WTC11 (cell line): ENCODE data around the gene RAI14. TPM values are rescaled to one million over a fixed set of nuclear protein-coding genes. Genes with fewer than 3 reads are reported as not detected.

Source experiments
- ATAC-seq: fragments of 200-7000 bp; cut with Tn5 transposase; 2 replicates; pipeline ENCODE4 v1.10.0; 2021; ENCODE audit warnings: mild to moderate bottlenecking, moderate library complexity
- CTCF ChIA-PET: fragments of 300-600 bp; sonication (Branson Sonifier 250); formaldehyde crosslinking; loops from one replicate; lab custom pipeline; 2021; ENCODE audit warnings: antibody characterized with exemption; lab: Charles Lee
- POLR2A ChIA-PET: fragments of 350-600 bp; sonication (Branson Sonifier 250); formaldehyde crosslinking; loops from one replicate; lab custom pipeline; 2021; ENCODE audit warnings: antibody characterized with exemption; lab: Charles Lee
- DNase-seq: peaks from one replicate; pipeline ENCODE4 v3.0.0; 2021; ENCODE audit warnings: low spot score
- H3K27ac Mint-ChIP-seq: 2 replicates; pipeline ENCODE4 v1.8.0; 2021; ENCODE audit warnings: mixed read lengths
- H3K27me3 Mint-ChIP-seq: 2 replicates; pipeline ENCODE4 v1.8.0; 2021; ENCODE audit warnings: low read depth, mild to moderate bottlenecking, moderate library complexity, mixed read lengths
- H3K36me3 Mint-ChIP-seq: 2 replicates; pipeline ENCODE4 v1.8.0; 2021; ENCODE audit warnings: mixed read lengths
- H3K4me1 Mint-ChIP-seq: 2 replicates; pipeline ENCODE4 v1.8.0; 2022; ENCODE audit warnings: mixed read lengths
- H3K4me3 Mint-ChIP-seq: 2 replicates; pipeline ENCODE4 v1.8.0; 2021; ENCODE audit warnings: mild to moderate bottlenecking, moderate library complexity, mixed read lengths
- H3K9me3 Mint-ChIP-seq: 2 replicates; pipeline ENCODE4 v1.8.0; 2021; ENCODE audit warnings: mixed read lengths
- CBFB ChIP-seq: sonication (generic); formaldehyde crosslinking; IDR thresholded peaks from 2 replicates; pipeline ENCODE4 v1.8.1; 2022; ENCODE audit warnings: mild to moderate bottlenecking, low read depth, missing genetic modification reagents
- CREM ChIP-seq: sonication (generic); formaldehyde crosslinking; IDR thresholded peaks from 2 replicates; pipeline ENCODE4 v1.8.1; 2022; ENCODE audit warnings: mild to moderate bottlenecking, missing genetic modification reagents, moderate library complexity
- EMX1 ChIP-seq: fragments of 250-450 bp; sonication (Bioruptor Pico); IDR thresholded peaks from 2 replicates; pipeline ENCODE4 v1.8.0; 2021; ENCODE audit warnings: mild to moderate bottlenecking
- ESRRA ChIP-seq: sonication (generic); formaldehyde crosslinking; IDR thresholded peaks from 2 replicates; pipeline ENCODE4 v1.8.1; 2022; ENCODE audit warnings: mild to moderate bottlenecking, missing genetic modification reagents, borderline replicate concordance
- HMGA2 ChIP-seq: fragments of 250-450 bp; sonication (Bioruptor Pico); IDR thresholded peaks from 2 replicates; pipeline ENCODE4 v1.4.0; 2021; ENCODE audit warnings: mild to moderate bottlenecking, moderate library complexity
- IRF2 ChIP-seq: sonication (generic); formaldehyde crosslinking; IDR thresholded peaks from 2 replicates; pipeline ENCODE4 v1.8.0; 2022; ENCODE audit warnings: low read depth, missing genetic modification reagents, borderline replicate concordance
- KAT7 ChIP-seq: sonication (generic); formaldehyde crosslinking; IDR thresholded peaks from 2 replicates; pipeline ENCODE4 v1.8.1; 2023; ENCODE audit warnings: missing genetic modification reagents, mild to moderate bottlenecking, borderline replicate concordance
- NR1H2 ChIP-seq: sonication (generic); formaldehyde crosslinking; IDR thresholded peaks from 2 replicates; pipeline ENCODE4 v1.9.0; 2021; ENCODE audit warnings: mild to moderate bottlenecking, moderate library complexity, missing genetic modification reagents
- RELA ChIP-seq: sonication (generic); formaldehyde crosslinking; IDR thresholded peaks from 2 replicates; pipeline ENCODE4 v1.8.1; 2022; ENCODE audit warnings: missing genetic modification reagents, mild to moderate bottlenecking, borderline replicate concordance
- TP53 ChIP-seq: sonication (generic); formaldehyde crosslinking; IDR thresholded peaks from 2 replicates; pipeline ENCODE4 v1.8.1; 2023; ENCODE audit warnings: mild to moderate bottlenecking, missing genetic modification reagents
- ZNF219 ChIP-seq: sonication (generic); formaldehyde crosslinking; IDR thresholded peaks from 2 replicates; pipeline ENCODE4 v1.8.0; 2023; ENCODE audit warnings: missing genetic modification reagents, mild to moderate bottlenecking, borderline replicate concordance
- ZNF396 ChIP-seq: fragments of 250-450 bp; sonication (Bioruptor Pico); IDR thresholded peaks from 2 replicates; pipeline ENCODE4 v1.8.0; 2021; ENCODE audit warnings: mild to moderate bottlenecking, moderate library complexity, borderline replicate concordance
- total RNA-seq: library from RNA; stranded (reverse); gene quantifications from 3 replicates; pipeline ENCODE4 v1.2.3, GENCODE V29; 2021
- TF ChIP-seq, protein P1 (sequence below): sonication (generic); formaldehyde crosslinking; IDR thresholded peaks from 2 replicates; pipeline ENCODE4 v1.8.0; 2022; ENCODE audit warnings: mild to moderate bottlenecking, missing genetic modification reagents
- TF ChIP-seq, protein P2 (sequence below): sonication (generic); formaldehyde crosslinking; IDR thresholded peaks from 2 replicates; pipeline ENCODE4 v1.8.1; 2022; ENCODE audit warnings: missing genetic modification reagents, borderline replicate concordance
- TF ChIP-seq, protein P3 (sequence below): sonication (generic); formaldehyde crosslinking; IDR thresholded peaks from 2 replicates; pipeline ENCODE4 v1.8.0; 2022; ENCODE audit warnings: missing genetic modification reagents

RAI14 gene
- total RNA-seq, 1 experiment from 2014 or later = 185 TPM

DNA sequence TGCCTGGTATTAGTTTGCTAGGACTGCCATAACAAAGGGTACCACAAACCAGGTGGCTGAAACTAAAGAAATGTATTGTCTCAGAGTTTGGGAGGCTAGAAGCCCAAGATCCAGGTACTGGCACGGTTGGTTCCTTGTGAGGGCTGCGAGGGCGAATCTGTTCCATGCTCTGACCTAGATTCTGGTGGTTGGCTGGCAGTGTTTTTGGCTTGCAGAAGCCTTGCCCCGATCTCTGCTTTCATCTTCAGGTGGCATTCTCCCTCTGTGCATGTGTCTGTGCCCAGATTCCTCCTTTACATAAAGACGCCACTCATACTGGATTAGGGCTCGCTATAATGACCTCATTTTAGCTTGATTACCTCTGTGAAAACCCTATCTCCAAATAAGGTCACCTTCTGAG lies 36.7 kb downstream of the RAI14 start:
- no peak for TF ChIP-seq ESRRA (CRISPR knock-in tag)
- TF ChIP-seq, protein P1, sequence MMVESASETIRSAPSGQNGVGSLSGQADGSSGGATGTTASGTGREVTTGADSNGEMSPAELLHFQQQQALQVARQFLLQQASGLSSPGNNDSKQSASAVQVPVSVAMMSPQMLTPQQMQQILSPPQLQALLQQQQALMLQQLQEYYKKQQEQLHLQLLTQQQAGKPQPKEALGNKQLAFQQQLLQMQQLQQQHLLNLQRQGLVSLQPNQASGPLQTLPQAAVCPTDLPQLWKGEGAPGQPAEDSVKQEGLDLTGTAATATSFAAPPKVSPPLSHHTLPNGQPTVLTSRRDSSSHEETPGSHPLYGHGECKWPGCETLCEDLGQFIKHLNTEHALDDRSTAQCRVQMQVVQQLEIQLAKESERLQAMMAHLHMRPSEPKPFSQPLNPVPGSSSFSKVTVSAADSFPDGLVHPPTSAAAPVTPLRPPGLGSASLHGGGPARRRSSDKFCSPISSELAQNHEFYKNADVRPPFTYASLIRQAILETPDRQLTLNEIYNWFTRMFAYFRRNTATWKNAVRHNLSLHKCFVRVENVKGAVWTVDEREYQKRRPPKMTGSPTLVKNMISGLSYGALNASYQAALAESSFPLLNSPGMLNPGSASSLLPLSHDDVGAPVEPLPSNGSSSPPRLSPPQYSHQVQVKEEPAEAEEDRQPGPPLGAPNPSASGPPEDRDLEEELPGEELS (CRISPR knock-in tag) = no peak
- no peak for TF ChIP-seq CREM (CRISPR knock-in tag)
- no peak for TF ChIP-seq NR1H2 (CRISPR knock-in tag)
- TF ChIP-seq HMGA2 = no peak
- TF ChIP-seq, protein P2, sequence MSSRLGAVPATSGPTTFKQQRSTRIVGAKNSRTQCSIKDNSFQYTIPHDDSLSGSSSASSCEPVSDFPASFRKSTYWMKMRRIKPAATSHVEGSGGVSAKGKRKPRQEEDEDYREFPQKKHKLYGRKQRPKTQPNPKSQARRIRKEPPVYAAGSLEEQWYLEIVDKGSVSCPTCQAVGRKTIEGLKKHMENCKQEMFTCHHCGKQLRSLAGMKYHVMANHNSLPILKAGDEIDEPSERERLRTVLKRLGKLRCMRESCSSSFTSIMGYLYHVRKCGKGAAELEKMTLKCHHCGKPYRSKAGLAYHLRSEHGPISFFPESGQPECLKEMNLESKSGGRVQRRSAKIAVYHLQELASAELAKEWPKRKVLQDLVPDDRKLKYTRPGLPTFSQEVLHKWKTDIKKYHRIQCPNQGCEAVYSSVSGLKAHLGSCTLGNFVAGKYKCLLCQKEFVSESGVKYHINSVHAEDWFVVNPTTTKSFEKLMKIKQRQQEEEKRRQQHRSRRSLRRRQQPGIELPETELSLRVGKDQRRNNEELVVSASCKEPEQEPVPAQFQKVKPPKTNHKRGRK = no peak
- TF ChIP-seq ZNF219 (CRISPR knock-in tag) = no peak
- H3K27ac Mint-ChIP-seq = peak overlapping the region; percentile 35; the same call in 1 of the 2 replicates
- no peaks in the 10 kb centered on the region for H3K27me3 Mint-ChIP-seq
- DNase-seq (no peak), ATAC-seq (no peak)
- CTCF ChIA-PET = no interaction called here
- peaks cover 41% of the 10 kb centered on the region for H3K36me3 Mint-ChIP-seq
- H3K9me3 Mint-ChIP-seq = no peaks in the 10 kb centered on the region
- no peak overlapping the region for H3K4me3 Mint-ChIP-seq
- POLR2A ChIA-PET = no interaction called here
- peaks cover 62% of the 10 kb centered on the region for H3K4me1 Mint-ChIP-seq

DNA sequence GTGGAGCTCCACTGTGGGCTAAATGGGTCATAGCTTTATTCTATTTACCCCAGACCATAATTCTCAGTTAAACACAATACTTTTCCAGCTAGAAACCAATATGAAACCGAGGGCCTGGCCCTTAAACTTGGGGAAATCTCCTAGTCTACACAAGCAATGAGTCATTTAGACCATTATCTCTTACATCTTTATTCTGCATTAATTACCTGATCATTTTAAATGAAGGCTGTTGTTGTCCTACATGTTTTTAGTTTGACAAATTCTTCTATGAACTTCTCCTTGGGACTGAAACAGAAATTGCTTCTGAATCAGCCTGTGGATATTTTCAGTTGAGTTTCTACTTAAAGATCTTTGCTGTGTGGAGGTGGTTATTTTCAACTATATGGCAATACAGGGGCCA lies 37.9 kb downstream of the RAI14 start:
- no peaks in the 10 kb centered on the region for H3K9me3 Mint-ChIP-seq
- no peak overlapping the region for H3K4me3 Mint-ChIP-seq
- DNase-seq (no peak), ATAC-seq (no peak)
- peaks cover 28% of the 10 kb centered on the region for H3K36me3 Mint-ChIP-seq
- CTCF ChIA-PET = no interaction called here
- H3K4me1 Mint-ChIP-seq = peaks cover 65% of the 10 kb centered on the region
- TF ChIP-seq, protein P3, sequence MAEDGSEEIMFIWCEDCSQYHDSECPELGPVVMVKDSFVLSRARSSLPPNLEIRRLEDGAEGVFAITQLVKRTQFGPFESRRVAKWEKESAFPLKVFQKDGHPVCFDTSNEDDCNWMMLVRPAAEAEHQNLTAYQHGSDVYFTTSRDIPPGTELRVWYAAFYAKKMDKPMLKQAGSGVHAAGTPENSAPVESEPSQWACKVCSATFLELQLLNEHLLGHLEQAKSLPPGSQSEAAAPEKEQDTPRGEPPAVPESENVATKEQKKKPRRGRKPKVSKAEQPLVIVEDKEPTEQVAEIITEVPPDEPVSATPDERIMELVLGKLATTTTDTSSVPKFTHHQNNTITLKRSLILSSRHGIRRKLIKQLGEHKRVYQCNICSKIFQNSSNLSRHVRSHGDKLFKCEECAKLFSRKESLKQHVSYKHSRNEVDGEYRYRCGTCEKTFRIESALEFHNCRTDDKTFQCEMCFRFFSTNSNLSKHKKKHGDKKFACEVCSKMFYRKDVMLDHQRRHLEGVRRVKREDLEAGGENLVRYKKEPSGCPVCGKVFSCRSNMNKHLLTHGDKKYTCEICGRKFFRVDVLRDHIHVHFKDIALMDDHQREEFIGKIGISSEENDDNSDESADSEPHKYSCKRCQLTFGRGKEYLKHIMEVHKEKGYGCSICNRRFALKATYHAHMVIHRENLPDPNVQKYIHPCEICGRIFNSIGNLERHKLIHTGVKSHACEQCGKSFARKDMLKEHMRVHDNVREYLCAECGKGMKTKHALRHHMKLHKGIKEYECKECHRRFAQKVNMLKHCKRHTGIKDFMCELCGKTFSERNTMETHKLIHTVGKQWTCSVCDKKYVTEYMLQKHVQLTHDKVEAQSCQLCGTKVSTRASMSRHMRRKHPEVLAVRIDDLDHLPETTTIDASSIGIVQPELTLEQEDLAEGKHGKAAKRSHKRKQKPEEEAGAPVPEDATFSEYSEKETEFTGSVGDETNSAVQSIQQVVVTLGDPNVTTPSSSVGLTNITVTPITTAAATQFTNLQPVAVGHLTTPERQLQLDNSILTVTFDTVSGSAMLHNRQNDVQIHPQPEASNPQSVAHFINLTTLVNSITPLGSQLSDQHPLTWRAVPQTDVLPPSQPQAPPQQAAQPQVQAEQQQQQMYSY = no peak
- TF ChIP-seq CBFB (CRISPR knock-in tag) (no peak), TP53 (no peak), ZNF396 (CRISPR knock-in tag) (no peak), RELA (CRISPR knock-in tag) (no peak), EMX1 (CRISPR knock-in tag) (no peak), KAT7 (CRISPR knock-in tag) (no peak), IRF2 (no peak)
- TF ChIP-seq, protein P1 (CRISPR knock-in tag) = no peak
- H3K27me3 Mint-ChIP-seq = no peaks in the 10 kb centered on the region
- POLR2A ChIA-PET = interaction anchor here (1.5 kb wide), 1 partner anchor 10 kb away, joined by 3 read pairs; no protein-coding TSS in a partner anchor
- peak overlapping the region; percentile 65 for H3K27ac Mint-ChIP-seq
